PC-3 (cell line): ENCODE measurements around the gene RPS15. TPM values are rescaled to one million over a fixed set of nuclear protein-coding genes. Genes with fewer than 3 reads are reported as not detected.

Experiments used
- ATAC-seq: fragments of 200-7000 bp; cut with Tn5 transposase; 2 replicates; pipeline ENCODE4 v1.9.1; 2020; ENCODE audit warnings: mild to moderate bottlenecking, moderate library complexity
- BruUV-seq: library from RNA; stranded (reverse); fragments of 400-500 nt; replicated peaks from 2 replicates; lab custom pipeline; 2021; lab: Mats Ljungman, UMichigan
- CTCF ChIA-PET: fragments of 300-600 bp; sonication (Branson Sonifier 250); formaldehyde crosslinking; loops from one replicate; lab custom pipeline; 2022; ENCODE audit warnings: antibody characterized with exemption; lab: Charles Lee
- POLR2A ChIA-PET: fragments of 300-600 bp; sonication (Branson Sonifier 250); formaldehyde crosslinking; loops from one replicate; lab custom pipeline; 2022; ENCODE audit warnings: antibody characterized with exemption; ENCODE audit not compliant: unreplicated experiment; lab: Charles Lee
- DNase-seq: peaks from one replicate; pipeline ENCODE4 v3.0.0-alpha.2; 2015
- H2AFZ ChIP-seq: fragments of 300-600 bp; sonication (generic); 2 replicates; pipeline ENCODE4 v1.6.0; 2016; ENCODE audit warnings: antibody characterized with exemption, low read length
- H3F3A ChIP-seq: fragments of 300-600 bp; sonication (generic); one replicate; pipeline ENCODE4 v1.6.0; 2017; ENCODE audit warnings: antibody characterized with exemption, low read length, control low read depth, mild to moderate bottlenecking; ENCODE audit not compliant: unreplicated experiment
- H3K27ac ChIP-seq: fragments of 300-600 bp; sonication (generic); 2 replicates; pipeline ENCODE4 v1.5.1; 2016; ENCODE audit warnings: mild to moderate bottlenecking, low read length
- H3K27me3 ChIP-seq: fragments of 300-600 bp; sonication (generic); 2 replicates; pipeline ENCODE4 v1.6.1; 2016; ENCODE audit warnings: low read length, mixed read lengths
- H3K36me3 ChIP-seq: fragments of 300-600 bp; sonication (generic); 2 replicates; pipeline ENCODE4 v1.6.1; 2016; ENCODE audit warnings: low read depth, mixed run types, low read length, mixed read lengths
- H3K4me1 ChIP-seq: fragments of 300-600 bp; sonication (generic); 2 replicates; pipeline ENCODE4 v1.5.1; 2016; ENCODE audit warnings: low read length; ENCODE audit not compliant: insufficient read depth
- H3K4me2 ChIP-seq: fragments of 300-600 bp; sonication (generic); 2 replicates; pipeline ENCODE4 v1.6.0; 2016; ENCODE audit warnings: low read length
- H3K4me3 ChIP-seq: fragments of 300-600 bp; sonication (generic); 2 replicates; pipeline ENCODE4 v1.5.1; 2016; ENCODE audit warnings: mild to moderate bottlenecking, low read length, mixed read lengths
- H3K79me2 ChIP-seq: fragments of 300-600 bp; sonication (generic); 2 replicates; pipeline ENCODE4 v1.6.1; 2017; ENCODE audit warnings: low read length, mixed read lengths
- H3K9ac ChIP-seq: fragments of 300-600 bp; sonication (generic); 2 replicates; pipeline ENCODE4 v1.6.0; 2016; ENCODE audit warnings: mild to moderate bottlenecking, low read length
- H3K9me2 ChIP-seq: fragments of 300-600 bp; sonication (generic); replicated peaks from 2 replicates; pipeline ENCODE4 v1.6.1; 2016; ENCODE audit warnings: mixed run types, low read length, mixed read lengths
- H3K9me3 ChIP-seq: fragments of 300-600 bp; sonication (generic); 2 replicates; pipeline ENCODE4 v1.6.1; 2016; ENCODE audit warnings: low read length, mixed read lengths
- H4K20me1 ChIP-seq: fragments of 300-600 bp; sonication (generic); 2 replicates; pipeline ENCODE4 v1.6.1; 2016; ENCODE audit warnings: low read length, mixed read lengths
- EZH2 ChIP-seq: fragments of 300-600 bp; sonication (generic); IDR thresholded peaks from one replicate; pipeline ENCODE4 v1.6.1; 2017; ENCODE audit warnings: antibody characterized with exemption, mild to moderate bottlenecking, low read length; ENCODE audit not compliant: unreplicated experiment
- EZH2phosphoT487 ChIP-seq: fragments of 300-600 bp; sonication (generic); IDR thresholded peaks from 2 replicates; pipeline ENCODE4 v1.6.1; 2018; ENCODE audit warnings: mild to moderate bottlenecking, antibody characterized with exemption, low read length, borderline replicate concordance
- intact Hi-C: fragments of 100-400 bp; cut with micrococcal nuclease; formaldehyde crosslinking; loops from 2 replicates; pipeline ENCODE4 v1.9.0; 2023
- total RNA-seq: library from RNA; depleted of rRNA; stranded (reverse); fragments of >200 nt; gene quantifications from 2 replicates; pipeline ENCODE4 v1.2.3, GENCODE V29; 2014
- TF ChIP-seq, protein P1 (sequence below): fragments of 300-600 bp; sonication (generic); conservative IDR thresholded peaks from 2 replicates; pipeline ENCODE4 v1.5.1; 2017; ENCODE audit warnings: antibody characterized with exemption, low read depth, mild to moderate bottlenecking, low read length

The RPS15 gene
- total RNA-seq, 1 experiment from 2014 or later = 1,797 TPM

DNA sequence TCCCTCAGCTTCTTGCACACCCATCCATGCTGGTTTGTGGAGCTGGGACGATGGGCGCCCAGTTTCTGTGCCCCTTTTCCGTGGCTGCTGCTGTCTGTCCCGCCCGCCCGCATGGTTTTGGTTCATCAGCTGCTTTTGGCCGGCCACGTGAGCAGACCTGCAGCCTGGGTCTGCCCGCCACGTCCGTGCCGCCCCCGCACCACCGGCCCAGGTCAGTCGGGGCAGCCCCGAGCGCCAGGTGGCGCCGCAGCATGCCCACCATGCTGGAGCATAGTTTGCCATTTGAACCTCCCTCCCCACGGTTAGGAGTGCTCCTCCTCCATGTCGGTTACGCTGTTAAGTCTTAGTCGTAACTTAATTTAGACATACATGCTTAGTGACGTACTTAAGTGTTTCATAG, 15.3 kb upstream of the RPS15 start:
- no peaks in the 10 kb centered on the region for H3F3A ChIP-seq
- no peak overlapping the region for H2AFZ ChIP-seq
- H3K9ac ChIP-seq = no peak overlapping the region
- H3K4me2 ChIP-seq = no peak overlapping the region
- no TSS peak for BruUV-seq
- intact Hi-C loops = no loop called here
- 0 out of 2 replicates have a peak, but pooled peaks cover 2% of the 10 kb centered on the region for H4K20me1 ChIP-seq
- H3K36me3 ChIP-seq = peaks cover 28% of the 10 kb centered on the region; the same call in 1 of the 2 replicates
- H3K4me1 ChIP-seq = no peaks in the 10 kb centered on the region
- H3K9me3 ChIP-seq = no peaks in the 10 kb centered on the region
- ATAC-seq (no peak), DNase-seq (no peak)
- H3K4me3 ChIP-seq = no peak overlapping the region
- TF ChIP-seq EZH2phosphoT487 (no peak), EZH2 (no peak)
- TF ChIP-seq, protein P1, sequence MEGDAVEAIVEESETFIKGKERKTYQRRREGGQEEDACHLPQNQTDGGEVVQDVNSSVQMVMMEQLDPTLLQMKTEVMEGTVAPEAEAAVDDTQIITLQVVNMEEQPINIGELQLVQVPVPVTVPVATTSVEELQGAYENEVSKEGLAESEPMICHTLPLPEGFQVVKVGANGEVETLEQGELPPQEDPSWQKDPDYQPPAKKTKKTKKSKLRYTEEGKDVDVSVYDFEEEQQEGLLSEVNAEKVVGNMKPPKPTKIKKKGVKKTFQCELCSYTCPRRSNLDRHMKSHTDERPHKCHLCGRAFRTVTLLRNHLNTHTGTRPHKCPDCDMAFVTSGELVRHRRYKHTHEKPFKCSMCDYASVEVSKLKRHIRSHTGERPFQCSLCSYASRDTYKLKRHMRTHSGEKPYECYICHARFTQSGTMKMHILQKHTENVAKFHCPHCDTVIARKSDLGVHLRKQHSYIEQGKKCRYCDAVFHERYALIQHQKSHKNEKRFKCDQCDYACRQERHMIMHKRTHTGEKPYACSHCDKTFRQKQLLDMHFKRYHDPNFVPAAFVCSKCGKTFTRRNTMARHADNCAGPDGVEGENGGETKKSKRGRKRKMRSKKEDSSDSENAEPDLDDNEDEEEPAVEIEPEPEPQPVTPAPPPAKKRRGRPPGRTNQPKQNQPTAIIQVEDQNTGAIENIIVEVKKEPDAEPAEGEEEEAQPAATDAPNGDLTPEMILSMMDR = no peak
- H3K79me2 ChIP-seq = peaks cover 29% of the 10 kb centered on the region
- no peak overlapping the region for H3K27ac ChIP-seq
- H3K27me3 ChIP-seq = no peaks in the 10 kb centered on the region
- H3K9me2 ChIP-seq = no peaks in the 10 kb centered on the region
- ChIA-PET CTCF (interaction anchor here (0.7 kb wide), 1 partner anchor 20 kb away, joined by 3 read pairs; no protein-coding TSS in a partner anchor), POLR2A (no interaction called here)

DNA sequence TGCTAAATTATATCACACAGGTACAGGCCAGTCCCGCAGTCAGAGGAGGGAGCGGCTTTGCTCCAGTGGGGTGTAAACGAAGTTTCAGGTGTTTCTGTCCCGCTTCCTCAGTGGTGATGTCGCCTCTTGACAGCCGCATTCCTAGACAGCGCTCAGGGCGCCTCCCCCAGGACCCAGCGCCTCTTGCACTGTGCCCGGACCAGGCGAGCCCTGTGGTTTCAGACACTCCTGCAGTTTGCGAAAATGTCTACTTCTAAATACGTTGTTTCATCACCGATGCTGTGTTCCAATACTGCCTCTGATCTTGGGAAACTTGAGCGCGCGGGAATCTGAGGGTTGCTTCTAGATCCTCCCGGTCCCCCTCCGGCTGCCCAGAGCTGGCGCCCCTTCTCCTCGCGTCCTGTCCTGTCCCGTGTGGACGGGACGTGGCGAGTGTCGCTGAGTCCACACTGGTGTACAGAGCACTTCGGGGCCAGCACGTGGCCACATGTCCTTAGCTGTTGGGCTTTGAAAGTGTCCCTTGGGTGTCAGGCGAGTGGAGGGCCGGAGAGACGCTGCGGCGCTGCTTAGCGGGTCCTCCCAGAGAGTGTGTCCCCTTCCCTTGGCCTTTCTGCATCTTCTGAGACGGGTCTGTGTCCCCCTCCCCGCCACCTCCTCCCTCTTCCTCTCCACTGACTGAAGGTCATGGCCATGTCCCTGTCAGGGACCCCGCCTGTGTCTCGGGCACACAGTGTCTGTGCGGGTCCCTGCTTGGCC, 14.6 kb upstream of the RPS15 start:
- no peak for DNase-seq
- H3K79me2 ChIP-seq = peaks cover 22% of the 10 kb centered on the region
- CTCF ChIA-PET = no interaction called here

More for the DNA sequence above, 14.6 kb upstream of the RPS15 start:
- Histone ChIP-seq H3K4me1 (no peaks in the 10 kb centered on the region), H3F3A (no peaks in the 10 kb centered on the region), H3K4me2 (no peak overlapping the region), H3K27me3 (no peaks in the 10 kb centered on the region), H3K4me3 (no peak overlapping the region), H3K9me3 (no peaks in the 10 kb centered on the region), H3K27ac (no peak overlapping the region), H3K36me3 (peaks cover 28% of the 10 kb centered on the region; the same call in 1 of the 2 replicates), H3K9me2 (no peaks in the 10 kb centered on the region), H3K9ac (no peak overlapping the region), H2AFZ (no peak overlapping the region), H4K20me1 (no peaks in the 10 kb centered on the region)
- POLR2A ChIA-PET = no interaction called here
- no TSS peak for BruUV-seq
- TF ChIP-seq, protein P1 = no peak
- TF ChIP-seq EZH2 = no peak
- no peak for TF ChIP-seq EZH2phosphoT487
- ATAC-seq = no peak
- intact Hi-C loops = no loop called here
